GM21381 (cell line): ENCODE measurements around the gene PTPRK.
A peak's percentile ranks its signal among the peaks of the same experiment; 100 is the strongest.

Source experiments
- ATAC-seq: cut with Tn5 transposase; IDR thresholded peaks from one replicate; pipeline ENCODE4 v1.9.1; 2021; ENCODE audit warnings: mild to moderate bottlenecking, moderate library complexity; ENCODE audit not compliant: unreplicated experiment

Gene PTPRK

GRCh38 chr6:128350416-128351254, 169.8 kb downstream of the PTPRK start:
- ATAC-seq = no peak

- ATAC-seq = no peak
Observed at GRCh38 chr6:128347123-128347522, 173.3 kb downstream of the PTPRK start.

GRCh38 chr6:128346569-128346968, 173.8 kb downstream of the PTPRK start:
- no peak for ATAC-seq

DNA sequence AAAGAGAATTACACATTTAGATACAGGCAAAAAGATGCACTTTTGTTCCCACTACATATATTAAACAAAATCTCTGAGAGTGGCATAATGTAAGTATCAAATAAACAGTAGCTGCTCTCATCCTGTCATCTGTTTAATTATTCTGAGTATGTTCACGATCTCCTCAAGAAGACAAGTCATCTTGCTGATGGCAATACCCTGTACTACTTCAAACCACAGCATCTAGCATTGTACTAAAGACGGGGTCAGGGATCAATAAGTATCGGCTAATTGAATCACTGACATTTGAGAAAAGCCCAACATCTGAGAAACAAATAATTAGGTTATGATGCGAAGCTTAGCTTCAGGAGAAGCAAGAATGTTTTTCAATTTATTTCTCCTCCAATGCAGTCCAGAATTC, 175.1 kb downstream of the PTPRK start:
- no peak for ATAC-seq

GRCh38 chr6:128343706-128344105, 176.7 kb downstream of the PTPRK start:
- no peak for ATAC-seq

- no peak for ATAC-seq
Observed at GRCh38 chr6:128339635-128340450, 180.6 kb downstream of the PTPRK start.

DNA sequence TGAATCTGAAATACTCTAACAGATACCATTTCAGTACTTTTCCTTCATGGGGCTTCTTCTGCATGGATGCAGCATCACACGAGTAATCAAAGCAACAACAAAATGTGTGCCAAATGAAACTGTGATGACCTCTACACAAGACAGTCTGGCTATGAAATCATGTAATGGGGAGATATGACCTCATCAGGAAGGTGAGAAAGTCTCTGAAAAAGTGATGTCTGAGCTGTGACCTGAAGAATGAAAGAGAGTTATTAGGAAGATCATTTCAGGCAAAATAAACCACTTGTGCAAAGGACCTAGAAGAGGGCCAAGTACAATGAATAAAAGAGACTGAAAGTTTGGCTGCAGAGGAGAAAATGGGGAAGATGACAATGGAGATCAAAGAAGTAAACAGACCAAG, 182.8 kb downstream of the PTPRK start:
- ATAC-seq = no peak

- ATAC-seq = no peak
Observed at GRCh38 chr6:128336436-128337095, 183.8 kb downstream of the PTPRK start.

DNA sequence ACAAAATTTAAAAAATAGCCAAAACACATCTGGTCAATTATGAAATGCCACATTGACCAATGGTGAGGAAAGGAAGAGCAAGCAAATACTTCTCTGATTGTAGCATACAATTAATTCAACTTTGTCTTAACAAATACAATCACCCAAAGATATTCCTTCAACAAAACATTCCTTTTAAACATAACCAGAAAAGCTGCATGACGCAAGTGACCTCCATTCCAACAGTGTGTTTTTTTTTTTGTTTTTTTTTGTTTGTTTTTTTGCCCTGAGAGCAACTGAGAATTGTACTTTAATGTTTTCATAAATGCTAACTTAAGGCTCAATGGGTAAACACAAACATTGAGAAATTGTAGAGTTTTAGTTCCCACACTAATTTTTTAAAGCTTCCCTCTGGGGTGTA, 184.4 kb downstream of the PTPRK start:
- no peak for ATAC-seq

GRCh38 chr6:128333581-128334223, 186.7 kb downstream of the PTPRK start:
- no peak for ATAC-seq

DNA sequence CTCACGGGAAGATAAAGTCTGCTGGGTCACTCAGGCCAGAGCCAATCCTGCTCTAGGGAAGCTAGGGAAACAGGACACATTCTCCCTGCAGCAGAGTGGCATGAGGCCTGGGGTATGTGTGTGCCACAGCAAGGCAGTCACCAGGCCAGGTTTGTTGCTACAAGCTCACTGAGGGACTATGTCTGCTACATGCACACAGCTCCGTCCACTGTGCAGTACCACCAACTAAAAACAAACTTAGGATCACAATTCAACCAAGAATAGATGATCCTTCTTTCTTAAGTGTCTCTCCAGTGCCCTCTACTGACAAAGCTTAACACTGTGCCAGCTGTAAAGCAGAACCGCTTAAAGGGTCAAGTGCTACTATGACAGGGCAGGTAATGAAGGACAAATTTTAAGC, 192.5 kb downstream of the PTPRK start:
- ATAC-seq = peak; percentile 85

GRCh38 chr6:128323011-128323410, 197.4 kb downstream of the PTPRK start:
- ATAC-seq = no peak

DNA sequence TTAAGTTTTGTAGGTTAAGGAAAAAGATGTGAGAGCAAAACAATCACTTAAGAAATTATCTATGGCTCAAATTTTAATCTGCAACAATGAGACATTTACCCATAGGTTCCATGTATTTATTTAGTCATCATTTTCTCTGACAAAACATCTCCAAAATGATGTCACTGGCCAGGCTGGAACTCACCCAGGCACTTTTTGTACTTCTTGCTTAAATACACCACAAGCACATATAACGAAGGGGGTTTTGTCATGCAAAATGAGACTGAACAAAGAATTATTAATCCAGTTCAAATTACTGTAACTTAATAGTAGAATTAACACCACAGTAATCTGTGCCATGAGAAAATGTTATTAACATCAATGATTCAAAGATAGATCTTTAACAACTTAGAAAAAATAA, 200.5 kb downstream of the PTPRK start:
- no peak for ATAC-seq

GRCh38 chr6:128319157-128319556, 201.2 kb downstream of the PTPRK start:
- no peak for ATAC-seq

DNA sequence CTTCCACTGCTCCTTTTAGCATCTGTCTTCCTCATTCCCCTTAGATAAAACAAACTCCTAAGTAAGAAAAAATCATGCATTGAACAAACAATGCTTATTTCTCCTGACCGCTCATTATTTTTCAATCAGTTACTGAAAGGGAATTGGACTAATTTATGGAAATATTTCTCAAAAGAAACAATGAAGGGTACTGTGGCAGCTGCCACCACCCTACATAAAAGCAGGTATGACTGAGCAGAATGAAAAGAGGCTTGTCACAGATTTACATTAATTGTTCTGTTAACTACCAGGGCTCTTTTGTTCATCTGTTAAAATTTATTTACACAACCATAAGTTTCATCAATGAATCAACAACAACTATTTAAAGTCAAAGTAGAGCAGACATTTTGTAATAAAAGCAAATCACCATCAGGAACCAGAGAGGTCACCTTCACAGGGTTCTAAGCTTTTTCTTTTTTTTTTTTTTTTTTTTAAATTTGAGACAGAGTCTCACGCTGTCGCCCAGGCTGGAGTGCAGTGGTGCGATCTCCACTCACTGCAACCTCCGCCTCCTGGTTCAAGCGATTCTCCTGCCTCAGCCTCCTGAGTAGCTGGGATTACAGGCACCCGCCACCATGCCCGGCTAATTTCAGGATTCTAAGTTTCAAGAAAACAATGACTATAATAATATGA, 204.0 kb downstream of the PTPRK start:
- no peak for ATAC-seq

- ATAC-seq = no peak
Observed at GRCh38 chr6:128314190-128314589, 206.2 kb downstream of the PTPRK start.

DNA sequence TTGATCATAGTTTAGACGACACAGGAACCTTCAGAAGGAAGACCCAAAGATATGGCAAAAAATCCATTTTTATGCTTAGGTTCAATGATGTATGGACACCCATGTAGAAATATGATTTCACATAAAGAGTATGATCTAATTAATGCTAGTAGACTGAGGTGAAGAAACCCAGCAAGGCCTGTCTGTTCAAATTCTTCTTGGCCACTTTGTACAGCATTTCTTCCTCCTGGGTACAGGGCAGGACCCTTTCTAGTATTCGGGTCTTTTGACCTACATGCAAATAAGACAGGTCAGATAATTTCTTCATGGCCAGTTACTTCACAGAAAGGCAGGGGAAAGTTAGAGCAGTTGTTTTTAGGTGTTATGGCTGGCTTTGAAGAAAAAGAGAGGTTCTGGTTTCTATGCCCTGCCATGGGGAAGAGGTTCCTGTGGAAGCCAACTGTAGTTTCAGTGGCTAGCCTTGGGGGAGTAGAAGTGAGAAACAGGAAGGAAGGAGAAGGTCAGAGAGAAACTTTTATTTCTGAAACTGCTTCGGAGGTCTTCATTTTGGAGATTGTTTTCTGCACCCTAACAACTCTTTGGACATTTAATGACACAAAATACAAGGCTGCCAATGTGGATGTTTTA, 208.3 kb downstream of the PTPRK start:
- ATAC-seq = peak; percentile 91

DNA sequence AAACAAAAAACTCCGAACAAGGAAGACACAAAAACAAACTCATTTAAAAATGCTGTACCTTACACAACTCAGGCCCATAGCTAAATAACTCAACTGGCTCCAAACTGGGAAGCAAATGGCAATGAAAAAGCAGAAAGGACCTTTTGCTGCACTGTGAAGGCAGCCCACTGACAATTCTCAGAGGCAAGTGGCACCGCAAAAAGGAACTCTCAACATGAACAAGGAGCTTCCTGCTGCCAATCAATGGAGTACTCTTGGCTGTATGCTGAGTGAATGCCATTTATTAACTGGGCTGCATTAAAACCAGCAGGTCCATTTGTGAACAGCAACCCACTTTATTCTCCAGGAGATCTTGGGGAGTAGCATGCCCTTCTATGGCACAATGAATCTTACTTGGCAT, 209.9 kb downstream of the PTPRK start:
- no peak for ATAC-seq

- no peak for ATAC-seq
Observed at GRCh38 chr6:128307671-128308070, 212.7 kb downstream of the PTPRK start.

GRCh38 chr6:128305976-128306375, 214.4 kb downstream of the PTPRK start:
- ATAC-seq = no peak
